Measurements from ENCODE around the gene AADAT.
A peak's percentile ranks its signal among the peaks of the same experiment; 100 is the strongest.

Gene AADAT

DNA sequence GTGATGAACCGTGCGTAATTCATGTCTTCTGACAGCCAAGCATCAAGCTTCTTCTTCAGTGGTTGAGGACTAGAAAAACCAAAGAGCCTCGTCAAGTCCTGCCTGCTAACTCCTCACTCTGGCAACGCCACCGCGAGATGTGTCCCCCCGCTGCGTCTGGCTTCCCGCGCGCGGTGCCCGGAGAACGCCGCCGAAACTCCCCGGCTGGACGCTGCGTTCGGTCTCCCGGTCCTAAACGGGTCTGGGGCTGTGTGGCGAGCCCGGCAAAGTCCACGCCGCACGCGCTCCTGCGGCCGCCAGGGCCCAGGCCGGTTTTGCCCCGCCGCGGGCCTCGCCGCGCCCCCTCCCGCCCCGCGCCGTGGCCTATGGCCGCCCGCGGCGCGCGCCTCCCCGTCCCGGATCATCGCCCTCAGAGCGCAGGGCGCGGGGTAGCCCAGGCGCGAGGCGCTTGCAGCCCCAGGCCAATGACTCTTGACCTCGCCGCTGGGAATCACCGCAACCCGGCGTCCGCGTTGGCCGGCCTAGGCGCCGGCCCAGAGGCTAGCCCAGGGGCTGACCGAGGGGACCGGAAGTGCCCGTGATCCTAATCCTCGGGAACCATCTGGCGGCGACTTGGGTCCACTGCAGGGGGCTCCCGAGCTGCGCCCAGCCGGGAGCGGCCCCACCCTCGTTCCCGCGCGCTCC, at the start of gene AADAT:
TSS of gene AADAT (minus strand) at position 289 of the 684 bp plus-strand sequence. CDS start at position 23, 266 bp downstream.
- TF ChIP-seq, protein P1, sequence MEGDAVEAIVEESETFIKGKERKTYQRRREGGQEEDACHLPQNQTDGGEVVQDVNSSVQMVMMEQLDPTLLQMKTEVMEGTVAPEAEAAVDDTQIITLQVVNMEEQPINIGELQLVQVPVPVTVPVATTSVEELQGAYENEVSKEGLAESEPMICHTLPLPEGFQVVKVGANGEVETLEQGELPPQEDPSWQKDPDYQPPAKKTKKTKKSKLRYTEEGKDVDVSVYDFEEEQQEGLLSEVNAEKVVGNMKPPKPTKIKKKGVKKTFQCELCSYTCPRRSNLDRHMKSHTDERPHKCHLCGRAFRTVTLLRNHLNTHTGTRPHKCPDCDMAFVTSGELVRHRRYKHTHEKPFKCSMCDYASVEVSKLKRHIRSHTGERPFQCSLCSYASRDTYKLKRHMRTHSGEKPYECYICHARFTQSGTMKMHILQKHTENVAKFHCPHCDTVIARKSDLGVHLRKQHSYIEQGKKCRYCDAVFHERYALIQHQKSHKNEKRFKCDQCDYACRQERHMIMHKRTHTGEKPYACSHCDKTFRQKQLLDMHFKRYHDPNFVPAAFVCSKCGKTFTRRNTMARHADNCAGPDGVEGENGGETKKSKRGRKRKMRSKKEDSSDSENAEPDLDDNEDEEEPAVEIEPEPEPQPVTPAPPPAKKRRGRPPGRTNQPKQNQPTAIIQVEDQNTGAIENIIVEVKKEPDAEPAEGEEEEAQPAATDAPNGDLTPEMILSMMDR (IDR thresholded peaks at IDR 0.05; ENCODE audit: low read depth, low read length), result peak; percentile 69
- peak; percentile 71 for DNase-seq (ENCODE audit: low read depth, low spot score)
- in situ Hi-C loops (cut with HindIII; ENCODE audit: low sequenced_read_pairs), result no loop called here
- H3K4me3 ChIP-seq (ENCODE audit: low read depth, low read length), result peak within 1 kb of the TSS; percentile 67

DNA sequence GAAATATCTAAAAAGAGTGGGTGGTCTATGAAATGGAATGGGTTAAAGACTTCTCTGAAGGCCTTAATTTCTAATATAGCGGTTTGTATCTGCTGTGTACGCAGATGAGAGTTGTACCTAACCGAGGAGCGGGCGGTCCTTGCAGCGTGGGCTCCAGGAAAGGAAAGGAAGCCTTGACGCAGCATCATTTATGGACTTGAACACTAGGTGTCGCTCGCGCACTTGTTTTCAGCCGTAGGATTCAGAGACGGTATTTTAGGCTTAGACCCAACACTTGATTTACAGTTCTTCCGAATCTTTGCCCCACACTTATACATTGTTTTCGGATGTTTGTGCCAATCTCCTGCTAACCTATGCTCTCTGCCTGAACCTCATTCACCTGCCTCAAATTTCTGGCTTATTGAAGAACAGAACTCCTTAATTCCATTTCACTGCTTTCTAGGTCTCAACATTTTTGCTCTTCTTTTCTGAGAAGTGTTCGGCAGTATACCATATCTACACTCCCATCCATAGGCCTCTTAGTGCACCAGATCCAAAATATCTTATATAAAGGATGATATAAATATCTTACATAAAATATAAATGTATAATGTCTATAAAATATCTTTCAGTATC, 48.9 kb upstream of the AADAT start:
- in situ Hi-C loops (cut with HindIII; ENCODE audit: low sequenced_read_pairs), result no loop called here
- TF ChIP-seq, protein P1 (IDR thresholded peaks at IDR 0.05; ENCODE audit: low read depth, low read length), result peak; percentile 80
- peak; percentile 72 for DNase-seq (ENCODE audit: low read depth, low spot score)

DNA sequence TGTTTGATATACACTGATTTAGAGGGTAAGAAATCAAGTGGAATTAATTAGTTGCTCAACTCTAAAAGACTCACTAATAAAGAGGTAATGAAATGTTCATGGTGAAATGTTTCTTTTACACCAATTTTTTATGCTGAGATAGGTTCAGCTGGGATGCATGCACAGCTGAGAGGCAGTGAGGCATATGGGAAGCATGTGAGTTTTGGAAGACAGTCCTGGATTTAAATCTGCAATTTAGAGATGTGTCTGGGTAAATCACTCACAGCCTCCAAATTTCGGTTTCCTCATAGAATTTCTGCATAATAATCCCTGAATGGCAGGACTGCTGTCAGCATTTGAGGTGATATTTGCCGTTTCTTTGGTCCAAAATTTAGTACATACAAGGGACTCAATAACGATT, 48.2 kb upstream of the AADAT start:
- no peak overlapping the region for H3K4me3 ChIP-seq (ENCODE audit: low read depth, low read length)
- in situ Hi-C loops (cut with HindIII; ENCODE audit: low sequenced_read_pairs), result no loop called here
- DNase-seq (ENCODE audit: low read depth, low spot score), result no peak
- TF ChIP-seq, protein P1 (IDR thresholded peaks at IDR 0.05; ENCODE audit: low read depth, low read length), result no peak

More for the DNA sequence above, 48.9 kb upstream of the AADAT start:
- no peak overlapping the region for H3K4me3 ChIP-seq (ENCODE audit: low read depth, low read length)

DNA sequence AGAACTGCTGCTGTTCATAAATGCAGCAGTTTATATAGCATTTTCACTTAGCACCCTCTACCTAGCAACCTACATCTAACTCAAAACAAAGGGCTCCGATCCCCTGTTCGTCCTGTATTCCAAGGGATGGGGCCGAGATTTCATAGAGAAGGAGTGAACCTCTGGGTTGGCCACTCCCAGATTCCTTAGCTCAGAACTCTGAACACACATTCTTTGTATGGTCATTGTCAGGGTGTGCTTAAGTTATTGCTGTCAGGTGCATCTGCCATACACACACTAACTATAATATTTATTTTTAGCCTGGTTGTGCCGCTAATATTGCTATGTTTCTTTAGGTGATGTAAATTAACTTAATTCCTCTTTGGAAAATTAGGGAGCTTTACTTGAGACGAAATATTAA, 47.7 kb upstream of the AADAT start:
- in situ Hi-C loops (cut with HindIII; ENCODE audit: low sequenced_read_pairs), result no loop called here
- H3K4me3 ChIP-seq (ENCODE audit: low read depth, low read length), result no peak overlapping the region
- no peak for DNase-seq (ENCODE audit: low read depth, low spot score)
- TF ChIP-seq, protein P1 (IDR thresholded peaks at IDR 0.05; ENCODE audit: low read depth, low read length), result no peak

DNA sequence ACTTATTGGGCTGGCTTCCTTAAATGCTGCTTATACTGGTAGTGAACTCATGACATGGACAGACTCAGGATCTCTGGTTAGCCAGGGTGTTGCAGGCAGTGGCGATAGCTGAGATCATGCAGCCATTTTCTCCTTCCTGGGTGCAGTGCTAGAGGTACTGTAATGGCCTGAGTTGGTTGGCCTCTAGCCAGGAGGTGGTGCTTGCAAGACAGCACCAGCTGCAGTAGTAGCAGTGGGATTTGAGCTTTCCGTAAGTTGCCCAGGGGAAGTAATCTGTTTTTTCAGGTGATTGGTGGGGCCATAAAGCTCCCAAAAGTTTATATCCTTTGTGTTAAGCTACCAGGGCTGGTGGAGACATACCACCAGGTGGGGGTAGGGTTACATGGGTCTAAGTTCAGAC, 45.1 kb upstream of the AADAT start:
- in situ Hi-C loops (cut with HindIII; ENCODE audit: low sequenced_read_pairs), result no loop called here
- no peak for DNase-seq (ENCODE audit: low read depth, low spot score)
- TF ChIP-seq, protein P1 (IDR thresholded peaks at IDR 0.05; ENCODE audit: low read depth, low read length), result no peak
- H3K4me3 ChIP-seq (ENCODE audit: low read depth, low read length), result no peak overlapping the region

DNA sequence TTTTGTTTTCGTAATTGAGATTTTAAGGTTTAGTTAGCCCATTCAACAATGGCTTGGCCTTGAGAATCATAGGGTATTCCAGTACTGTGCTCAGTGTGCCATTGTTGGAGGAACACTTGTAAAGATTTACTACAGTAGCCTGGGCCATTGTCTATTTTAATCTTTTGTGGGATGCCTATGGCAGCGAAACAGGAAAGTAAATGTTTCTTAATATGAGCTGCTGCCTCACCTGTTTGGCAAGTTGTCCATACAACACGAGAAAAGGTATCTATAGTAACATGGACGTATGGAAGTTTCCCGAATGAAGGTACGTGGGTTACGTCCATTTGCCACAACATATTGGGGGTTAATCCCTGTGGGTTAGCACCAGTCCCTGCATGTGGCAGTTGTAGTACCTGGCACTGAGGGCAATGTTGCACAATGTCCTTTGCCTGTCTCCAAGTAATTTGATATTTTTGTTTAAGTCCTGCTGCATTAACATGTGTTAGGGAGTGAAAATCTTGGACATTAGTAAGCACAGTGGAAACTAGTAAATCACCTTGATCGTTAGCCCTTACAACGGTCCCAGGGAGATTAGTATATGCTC, 38.6 kb upstream of the AADAT start:
- DNase-seq (ENCODE audit: low read depth, low spot score), result no peak
- TF ChIP-seq, protein P1 (IDR thresholded peaks at IDR 0.05; ENCODE audit: low read depth, low read length), result no peak
- no peak overlapping the region for H3K4me3 ChIP-seq (ENCODE audit: low read depth, low read length)
- in situ Hi-C loops (cut with HindIII; ENCODE audit: low sequenced_read_pairs), result no loop called here
